GM18858 (cell line): ENCODE results near the gene CYP39A1.
"Not testable (repeated sequence)": the region's sequence is repeated elsewhere in the genome, so short reads cannot be mapped to it uniquely, and the experiment has no call there.

Source experiments
- ATAC-seq: cut with Tn5 transposase; IDR thresholded peaks from one replicate; pipeline ENCODE4 v1.9.1; 2021; ENCODE audit not compliant: unreplicated experiment

CYP39A1 gene

GRCh38 chr6:46648869-46649492, 3.6 kb downstream of the CYP39A1 start:
- no peak for ATAC-seq

GRCh38 chr6:46648108-46648507, 4.5 kb downstream of the CYP39A1 start:
- ATAC-seq, result not testable (repeated sequence)

GRCh38 chr6:46645265-46645664, 7.4 kb downstream of the CYP39A1 start:
- ATAC-seq, result no peak

- no peak for ATAC-seq
These were observed 9.5 kb downstream of the CYP39A1 start for GRCh38 chr6:46642928-46643751.

- no peak for ATAC-seq
These were observed 14.0 kb downstream of the CYP39A1 start for GRCh38 chr6:46638650-46639049.

DNA sequence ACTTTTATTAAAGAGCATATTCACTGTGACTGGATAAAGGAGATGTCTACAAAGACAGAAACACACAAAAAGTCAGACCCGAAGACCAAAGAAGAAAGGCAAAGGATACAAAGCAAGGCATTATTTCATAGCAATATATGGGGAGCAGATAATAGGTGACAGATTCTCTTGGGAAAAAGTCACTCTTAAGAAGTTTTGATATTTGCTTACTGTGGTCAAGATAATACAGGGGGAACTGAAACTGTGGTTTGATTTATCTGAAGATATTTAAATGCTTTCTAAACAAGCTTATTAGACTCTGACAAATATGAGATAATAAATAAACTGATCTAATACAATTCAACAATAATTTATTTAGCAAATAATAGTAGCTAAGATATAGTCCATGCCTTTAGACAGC, 14.7 kb downstream of the CYP39A1 start:
- no peak for ATAC-seq

DNA sequence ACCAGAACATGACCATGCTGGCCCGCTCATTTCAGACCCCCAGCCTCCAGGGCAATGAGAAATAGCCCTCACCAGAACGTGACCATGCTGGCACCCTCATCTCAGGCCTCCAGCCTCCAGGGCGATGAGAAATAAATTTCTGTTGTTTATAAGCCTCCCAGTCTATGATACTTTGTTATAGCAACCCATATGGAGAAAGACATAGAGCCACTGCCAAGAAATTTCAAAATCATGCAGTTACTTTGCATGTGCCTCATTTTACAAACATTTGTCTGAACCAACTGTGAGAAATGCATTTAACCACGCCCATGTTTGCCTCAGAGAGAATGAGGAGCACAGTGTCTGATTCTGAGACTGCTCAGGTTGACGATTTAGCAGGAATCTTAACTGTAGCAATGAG, 15.5 kb downstream of the CYP39A1 start:
- no peak for ATAC-seq

DNA sequence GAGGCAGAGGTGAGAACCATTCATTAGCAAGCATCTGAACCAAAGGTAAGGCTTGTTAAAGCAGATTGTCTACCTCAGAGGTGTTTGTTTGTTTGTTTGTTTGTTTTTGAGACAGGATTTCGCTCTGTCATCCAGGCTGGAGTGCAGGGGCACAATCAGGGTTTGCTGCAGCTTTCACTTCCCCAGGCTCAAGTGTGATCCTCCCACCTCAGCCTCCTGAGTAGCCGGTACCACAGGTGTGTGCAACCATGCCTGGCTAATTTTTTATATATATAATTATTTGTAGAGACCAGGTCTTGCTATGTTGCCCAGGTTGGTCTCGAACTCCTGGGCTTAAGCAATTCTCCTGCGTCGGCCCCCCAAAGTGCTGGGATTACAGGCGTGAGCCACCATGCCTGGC, 17.2 kb downstream of the CYP39A1 start:
- ATAC-seq, result no peak

DNA sequence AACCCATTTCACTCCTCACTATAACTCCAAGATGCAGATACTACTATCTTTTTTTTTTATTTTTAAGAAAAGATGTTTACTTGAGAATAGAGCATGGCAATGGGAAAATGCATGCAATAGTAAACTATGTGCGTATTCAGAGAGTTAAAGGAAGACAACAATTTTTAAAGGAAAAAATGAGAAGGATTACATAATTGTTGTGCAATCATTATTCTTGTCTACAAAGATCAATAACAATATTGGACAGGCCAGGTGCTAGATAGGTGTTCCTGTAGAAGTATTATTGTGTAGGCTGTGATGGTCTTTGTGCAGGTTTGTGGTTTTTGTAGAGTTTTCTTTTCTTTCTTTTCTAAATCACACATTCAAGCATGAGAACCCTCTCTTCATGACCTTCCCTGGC, 20.6 kb downstream of the CYP39A1 start:
- no peak for ATAC-seq

GRCh38 chr6:46629691-46630090, 22.9 kb downstream of the CYP39A1 start:
- no peak for ATAC-seq

GRCh38 chr6:46628976-46629375, 23.6 kb downstream of the CYP39A1 start:
- no peak for ATAC-seq

- ATAC-seq, result no peak
These were observed 24.1 kb downstream of the CYP39A1 start for GRCh38 chr6:46628498-46628897.

DNA sequence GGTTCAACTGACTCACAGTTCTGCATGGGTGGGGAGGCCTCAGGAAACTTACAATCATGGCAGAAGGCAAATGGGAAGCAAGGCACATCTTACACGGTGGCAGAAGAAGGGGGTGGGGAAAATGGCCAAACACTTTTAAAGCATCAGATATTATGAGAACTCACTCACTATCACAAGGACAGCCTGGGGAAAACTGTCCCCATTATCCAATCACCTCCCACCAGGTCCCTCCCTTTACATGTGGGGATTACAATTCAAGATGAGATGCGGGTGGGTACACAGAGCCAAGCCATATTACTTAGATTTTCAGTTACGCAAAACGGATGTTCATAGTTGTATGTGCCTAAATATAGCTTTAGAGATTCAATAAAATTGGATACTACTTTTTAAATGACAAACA, 25.6 kb downstream of the CYP39A1 start:
- ATAC-seq, result no peak

- peak; percentile 84 for ATAC-seq
These were observed 26.2 kb downstream of the CYP39A1 start for GRCh38 chr6:46626228-46626909.

GRCh38 chr6:46618726-46619125, 33.9 kb downstream of the CYP39A1 start:
- ATAC-seq, result no peak

- ATAC-seq, result no peak
These were observed 40.0 kb downstream of the CYP39A1 start for GRCh38 chr6:46612645-46613044.

- ATAC-seq, result no peak
These were observed 41.6 kb downstream of the CYP39A1 start for GRCh38 chr6:46610862-46611553.

- no peak for ATAC-seq
These were observed 46.3 kb downstream of the CYP39A1 start for GRCh38 chr6:46606338-46606737.

DNA sequence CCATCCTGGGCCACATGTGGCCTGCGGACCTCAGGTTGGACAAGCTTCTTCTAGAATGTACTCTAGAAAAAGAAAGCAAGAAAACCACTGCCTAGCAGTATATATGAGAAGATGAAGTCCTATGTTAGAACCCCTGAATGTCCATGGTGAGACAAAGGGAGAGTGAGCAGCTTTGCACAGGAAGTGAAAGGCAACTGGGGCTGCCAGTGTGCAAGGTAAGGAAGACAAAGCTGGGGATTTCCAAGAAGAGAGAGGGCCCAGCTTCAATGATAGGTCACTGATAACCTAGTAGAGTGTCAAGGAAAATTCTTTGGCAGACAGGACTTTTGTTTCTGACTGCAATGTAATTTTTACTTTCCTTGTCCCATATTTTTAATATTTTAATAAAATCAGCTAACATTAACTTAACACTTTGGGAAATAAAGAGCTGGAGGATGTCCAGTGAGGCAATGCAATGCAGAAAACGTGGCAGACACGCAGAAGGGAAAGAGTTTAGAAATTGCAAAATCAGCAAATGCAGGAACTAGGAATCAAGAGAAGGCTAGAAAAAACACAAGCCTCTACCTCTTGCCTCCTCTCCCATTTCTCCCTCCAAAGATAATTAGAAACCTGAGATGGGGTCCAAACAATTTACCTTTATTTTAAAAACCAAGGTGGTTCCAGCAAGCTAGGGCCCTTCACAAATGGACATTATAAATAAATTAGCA, 47.4 kb downstream of the CYP39A1 start:
- ATAC-seq, result no peak

DNA sequence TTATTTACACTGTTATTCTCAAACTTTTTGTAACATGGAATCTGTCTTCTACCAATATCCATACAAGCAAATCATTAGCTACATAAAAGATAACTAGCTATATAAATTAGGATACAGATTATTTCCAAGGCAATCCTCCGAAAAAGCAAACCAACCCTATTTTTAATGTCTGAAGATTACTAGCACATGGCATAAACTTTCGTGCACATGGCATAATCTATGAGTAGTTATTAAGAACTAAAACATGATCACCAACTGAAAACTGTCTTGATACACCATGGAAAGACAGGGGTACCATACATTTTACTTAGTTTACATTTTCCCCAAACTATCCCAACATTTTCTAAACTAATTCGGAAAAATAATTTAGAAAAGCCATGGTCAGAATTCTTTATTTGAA, 54.4 kb downstream of the CYP39A1 start:
- ATAC-seq, result no peak

DNA sequence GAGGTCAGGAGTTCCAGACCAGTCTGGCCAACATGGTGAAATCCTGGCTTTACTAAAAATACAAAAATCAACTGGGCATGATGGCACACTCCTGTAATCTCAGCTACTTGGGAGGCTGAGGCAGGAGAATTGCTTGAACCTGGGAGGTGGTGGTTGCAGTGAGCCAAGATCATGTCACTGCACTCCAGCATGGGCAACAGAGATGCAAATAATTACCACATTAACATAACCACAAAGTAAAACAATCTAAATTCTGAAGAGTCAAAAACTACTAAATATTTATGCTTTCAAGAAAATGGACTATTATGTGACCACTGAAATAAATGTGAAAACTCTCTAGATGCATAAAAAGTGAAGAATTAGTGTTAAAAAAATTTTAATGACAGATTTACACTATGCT, 59.9 kb downstream of the CYP39A1 start:
- ATAC-seq, result no peak
